Neural progenitor cell (in vitro differentiated cells): ENCODE data around the gene CATSPERB. TPM values are rescaled to one million over a fixed set of nuclear protein-coding genes. Genes with fewer than 3 reads are reported as not detected.

Experiments
- DNase-seq: peaks from one replicate; pipeline ENCODE4 v3.0.0-alpha.2; 2016; ENCODE audit warnings: low spot score
- H2AFZ ChIP-seq: fragments of 200-600 bp; sonication (generic); replicated peaks from 2 replicates; pipeline ENCODE4 v1.6.1; 2016; ENCODE audit warnings: antibody characterized with exemption
- H3F3A ChIP-seq: fragments of 200-600 bp; sonication (generic); 2 replicates; pipeline ENCODE4 v1.6.1; 2016; ENCODE audit warnings: antibody characterized with exemption, low read depth
- H3K27ac ChIP-seq: fragments of 200-600 bp; sonication (generic); 2 replicates; pipeline ENCODE4 v1.5.1; 2016; ENCODE audit warnings: mild to moderate bottlenecking
- H3K27me3 ChIP-seq: fragments of 200-600 bp; sonication (generic); 2 replicates; pipeline ENCODE4 v1.6.1; 2016; ENCODE audit warnings: mild to moderate bottlenecking, moderate library complexity
- H3K36me3 ChIP-seq: fragments of 200-600 bp; sonication (generic); 2 replicates; pipeline ENCODE4 v1.5.1; 2016
- H3K4me1 ChIP-seq: fragments of 200-600 bp; sonication (generic); 2 replicates; pipeline ENCODE4 v1.6.1; 2016; ENCODE audit warnings: mixed run types
- H3K4me2 ChIP-seq: fragments of 200-600 bp; sonication (generic); 2 replicates; pipeline ENCODE4 v1.6.1; 2016
- H3K4me3 ChIP-seq: fragments of 200-600 bp; sonication (generic); 2 replicates; pipeline ENCODE4 v1.5.1; 2016
- H3K79me2 ChIP-seq: fragments of 200-600 bp; sonication (generic); 2 replicates; pipeline ENCODE4 v1.6.1; 2016; ENCODE audit warnings: low read depth
- H3K9ac ChIP-seq: fragments of 200-600 bp; sonication (generic); 2 replicates; pipeline ENCODE4 v1.6.1; 2016
- H3K9me3 ChIP-seq: fragments of 200-600 bp; sonication (generic); 2 replicates; pipeline ENCODE4 v1.5.1; 2016; ENCODE audit warnings: low read depth
- H4K20me1 ChIP-seq: fragments of 200-600 bp; sonication (generic); 2 replicates; pipeline ENCODE4 v1.6.1; 2016; ENCODE audit warnings: low read depth
- H3K27ac Mint-ChIP-seq: 3 replicates; pipeline ENCODE4 v1.8.0; 2021; ENCODE audit warnings: mixed read lengths
- H3K27me3 Mint-ChIP-seq: 2 replicates; pipeline ENCODE4 v1.8.0; 2022; ENCODE audit warnings: low read depth, mild to moderate bottlenecking, inconsistent platforms, moderate library complexity, mixed read lengths; ENCODE audit not compliant: insufficient read depth
- H3K36me3 Mint-ChIP-seq: 3 replicates; pipeline ENCODE4 v1.8.0; 2021; ENCODE audit warnings: mixed read lengths
- H3K4me1 Mint-ChIP-seq: 3 replicates; pipeline ENCODE4 v1.8.0; 2021; ENCODE audit warnings: mixed read lengths
- H3K4me3 Mint-ChIP-seq: 3 replicates; pipeline ENCODE4 v1.8.0; 2021; ENCODE audit warnings: mild to moderate bottlenecking, moderate library complexity, mixed read lengths
- H3K9me3 Mint-ChIP-seq: 3 replicates; pipeline ENCODE4 v1.8.0; 2020; ENCODE audit warnings: mixed read lengths
- EZH2 ChIP-seq: fragments of 200-600 bp; sonication (generic); IDR thresholded peaks from 2 replicates; pipeline ENCODE4 v1.6.1; 2017; ENCODE audit warnings: antibody characterized with exemption, mild to moderate bottlenecking, moderate library complexity
- EZH2phosphoT487 ChIP-seq: fragments of 200-600 bp; sonication (generic); IDR thresholded peaks from 2 replicates; pipeline ENCODE4 v1.6.1; 2017; ENCODE audit warnings: antibody characterized with exemption
- total RNA-seq: library from RNA; depleted of rRNA; stranded (reverse); fragments of >200 nt; gene quantifications from 2 replicates; pipeline ENCODE4 v1.2.3, GENCODE V29; 2015; ENCODE audit warnings: low replicate concordance
- TF ChIP-seq, protein P1 (sequence below): fragments of 200-600 bp; sonication (generic); IDR thresholded peaks from 2 replicates; pipeline ENCODE4 v1.5.1; 2017; ENCODE audit warnings: antibody characterized with exemption, mild to moderate bottlenecking

CATSPERB gene
- total RNA-seq, 1 donor from 2014 or later = not detected

DNA sequence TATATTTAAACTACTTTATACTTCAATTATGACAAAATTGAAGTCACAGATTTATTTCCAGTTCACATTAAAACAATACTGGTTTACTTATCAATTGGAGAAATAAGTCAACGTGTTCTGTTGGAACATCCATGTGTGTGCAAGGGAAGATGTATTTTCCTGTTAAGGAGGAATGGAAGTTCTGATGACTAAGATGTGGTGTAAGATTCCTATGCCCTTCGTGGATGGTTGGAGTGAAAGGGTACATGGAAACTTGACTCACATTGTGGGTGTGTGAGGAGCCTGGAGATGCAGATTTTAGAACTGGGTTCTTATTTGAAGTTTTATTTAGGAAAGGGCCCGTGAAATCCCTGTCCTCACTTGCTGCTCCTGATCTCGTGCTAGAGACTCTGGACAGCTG, 95.3 kb downstream of the CATSPERB start:
- Mint-ChIP-seq H3K4me3 (no peak overlapping the region), H3K27ac (no peak overlapping the region), H3K36me3 (no peaks in the 10 kb centered on the region), H3K4me1 (no peaks in the 10 kb centered on the region), H3K27me3 (no peaks in the 10 kb centered on the region), H3K9me3 (peaks cover 2% of the 10 kb centered on the region)
- Histone ChIP-seq H3K79me2 (no peaks in the 10 kb centered on the region), H3K27ac (no peak overlapping the region), H3K4me2 (no peak overlapping the region), H3K4me1 (no peaks in the 10 kb centered on the region), H3K36me3 (no peaks in the 10 kb centered on the region), H3K9ac (no peak overlapping the region), H2AFZ (no peak overlapping the region), H4K20me1 (no peaks in the 10 kb centered on the region), H3K9me3 (no peaks in the 10 kb centered on the region), H3F3A (no peaks in the 10 kb centered on the region), H3K27me3 (no peaks in the 10 kb centered on the region), H3K4me3 (no peak overlapping the region)
- DNase-seq = no peak
- TF ChIP-seq, protein P1, sequence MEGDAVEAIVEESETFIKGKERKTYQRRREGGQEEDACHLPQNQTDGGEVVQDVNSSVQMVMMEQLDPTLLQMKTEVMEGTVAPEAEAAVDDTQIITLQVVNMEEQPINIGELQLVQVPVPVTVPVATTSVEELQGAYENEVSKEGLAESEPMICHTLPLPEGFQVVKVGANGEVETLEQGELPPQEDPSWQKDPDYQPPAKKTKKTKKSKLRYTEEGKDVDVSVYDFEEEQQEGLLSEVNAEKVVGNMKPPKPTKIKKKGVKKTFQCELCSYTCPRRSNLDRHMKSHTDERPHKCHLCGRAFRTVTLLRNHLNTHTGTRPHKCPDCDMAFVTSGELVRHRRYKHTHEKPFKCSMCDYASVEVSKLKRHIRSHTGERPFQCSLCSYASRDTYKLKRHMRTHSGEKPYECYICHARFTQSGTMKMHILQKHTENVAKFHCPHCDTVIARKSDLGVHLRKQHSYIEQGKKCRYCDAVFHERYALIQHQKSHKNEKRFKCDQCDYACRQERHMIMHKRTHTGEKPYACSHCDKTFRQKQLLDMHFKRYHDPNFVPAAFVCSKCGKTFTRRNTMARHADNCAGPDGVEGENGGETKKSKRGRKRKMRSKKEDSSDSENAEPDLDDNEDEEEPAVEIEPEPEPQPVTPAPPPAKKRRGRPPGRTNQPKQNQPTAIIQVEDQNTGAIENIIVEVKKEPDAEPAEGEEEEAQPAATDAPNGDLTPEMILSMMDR = no peak
- TF ChIP-seq EZH2 (no peak), EZH2phosphoT487 (no peak)

DNA sequence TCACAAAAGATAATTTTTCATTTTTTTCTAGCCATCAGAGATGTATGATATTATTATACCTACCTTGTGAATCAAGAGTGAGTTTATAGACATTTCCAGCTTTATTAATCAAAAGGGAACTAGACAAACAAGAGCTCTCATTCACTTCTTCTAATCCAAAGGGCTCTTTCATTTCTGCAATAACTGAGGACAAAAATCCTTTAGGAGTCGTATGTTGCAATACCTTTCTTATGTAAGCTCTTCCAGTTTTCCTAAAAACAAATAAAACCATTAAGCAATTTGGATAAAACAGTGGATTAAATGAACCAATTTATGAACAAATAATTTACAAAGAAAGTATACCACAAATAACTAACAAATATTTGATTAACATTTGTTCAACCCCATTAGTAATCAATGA, 107.1 kb downstream of the CATSPERB start:
- H3K4me3 ChIP-seq = no peak overlapping the region
- no peak overlapping the region for H3K4me2 ChIP-seq
- Mint-ChIP-seq H3K4me1 (no peaks in the 10 kb centered on the region), H3K9me3 (no peaks in the 10 kb centered on the region), H3K36me3 (no peaks in the 10 kb centered on the region), H3K27ac (no peak overlapping the region), H3K27me3 (no peaks in the 10 kb centered on the region), H3K4me3 (no peak overlapping the region)
- H3K9me3 ChIP-seq = no peaks in the 10 kb centered on the region
- H3K36me3 ChIP-seq = no peaks in the 10 kb centered on the region
- H3K9ac ChIP-seq = no peak overlapping the region
- no peaks in the 10 kb centered on the region for H3K79me2 ChIP-seq
- no peak overlapping the region for H2AFZ ChIP-seq
- DNase-seq = no peak
- TF ChIP-seq EZH2phosphoT487 = no peak
- no peaks in the 10 kb centered on the region for H3K4me1 ChIP-seq
- H3F3A ChIP-seq = no peaks in the 10 kb centered on the region
- H4K20me1 ChIP-seq = no peaks in the 10 kb centered on the region
- H3K27me3 ChIP-seq = no peaks in the 10 kb centered on the region
- H3K27ac ChIP-seq = no peak overlapping the region

GRCh38 chr14:91614187-91614586, 117.7 kb downstream of the CATSPERB start:
- H3K27me3 Mint-ChIP-seq = peaks cover 5% of the 10 kb centered on the region
- Histone ChIP-seq H3K9ac (no peak overlapping the region), H3K9me3 (no peaks in the 10 kb centered on the region), H3K27ac (no peak overlapping the region), H3K79me2 (no peaks in the 10 kb centered on the region), H3K27me3 (no peaks in the 10 kb centered on the region), H3K4me2 (no peak overlapping the region), H4K20me1 (no peaks in the 10 kb centered on the region), H2AFZ (no peak overlapping the region), H3F3A (no peaks in the 10 kb centered on the region), H3K4me3 (no peak overlapping the region), H3K4me1 (no peaks in the 10 kb centered on the region), H3K36me3 (peaks cover 2% of the 10 kb centered on the region)
- DNase-seq = no peak
- no peak overlapping the region for H3K27ac Mint-ChIP-seq
- H3K4me1 Mint-ChIP-seq = no peaks in the 10 kb centered on the region
- TF ChIP-seq EZH2phosphoT487 (no peak), EZH2 (no peak)
- TF ChIP-seq, protein P1 = no peak
- peaks cover 4% of the 10 kb centered on the region for H3K9me3 Mint-ChIP-seq
- no peaks in the 10 kb centered on the region for H3K36me3 Mint-ChIP-seq
- H3K4me3 Mint-ChIP-seq = no peak overlapping the region

DNA sequence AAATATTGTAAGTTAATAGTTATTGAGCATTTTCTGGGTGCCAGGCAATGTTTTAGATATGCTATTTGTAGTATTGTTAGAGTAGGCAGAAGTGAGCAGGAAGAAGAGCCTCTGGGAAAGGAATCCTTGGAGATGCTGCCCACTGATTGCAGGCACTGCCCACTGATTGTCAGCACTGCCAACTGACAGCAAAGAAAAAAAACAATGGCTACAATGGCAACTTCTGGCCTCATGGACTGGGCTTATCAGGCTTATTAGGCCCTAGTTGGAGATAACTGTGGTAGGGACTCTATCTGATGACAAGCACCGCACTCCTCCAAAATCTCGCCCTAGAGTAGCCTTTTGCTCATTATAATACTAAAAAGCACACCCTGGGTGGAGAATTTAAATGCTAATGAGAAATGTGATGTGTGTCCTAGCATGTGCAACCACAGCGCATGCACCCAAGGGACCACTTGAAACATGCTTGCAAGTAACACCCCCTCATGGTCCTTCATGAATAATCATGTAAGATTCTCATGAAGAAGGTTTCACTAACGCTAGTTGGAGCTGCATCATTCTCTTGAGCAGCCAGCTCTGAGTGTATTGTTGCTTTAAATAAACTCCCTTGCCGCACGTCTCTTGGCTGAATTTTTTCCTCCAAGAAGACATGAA, 118.3 kb downstream of the CATSPERB start:
- no peaks in the 10 kb centered on the region for H3K36me3 Mint-ChIP-seq
- Histone ChIP-seq H3K36me3 (peaks cover 2% of the 10 kb centered on the region), H3K4me2 (no peak overlapping the region), H3K79me2 (no peaks in the 10 kb centered on the region), H3K9ac (no peak overlapping the region), H3K4me3 (no peak overlapping the region), H3K27ac (no peak overlapping the region), H3K9me3 (no peaks in the 10 kb centered on the region), H3F3A (no peaks in the 10 kb centered on the region), H3K27me3 (no peaks in the 10 kb centered on the region), H4K20me1 (no peaks in the 10 kb centered on the region), H2AFZ (no peak overlapping the region), H3K4me1 (no peaks in the 10 kb centered on the region)
- H3K27me3 Mint-ChIP-seq = peaks cover 5% of the 10 kb centered on the region
- H3K4me3 Mint-ChIP-seq = no peak overlapping the region
- DNase-seq = no peak
- H3K9me3 Mint-ChIP-seq = peaks cover 4% of the 10 kb centered on the region
- H3K27ac Mint-ChIP-seq = no peak overlapping the region
- no peaks in the 10 kb centered on the region for H3K4me1 Mint-ChIP-seq
- no peak for TF ChIP-seq EZH2phosphoT487
- TF ChIP-seq, protein P1 = no peak
- no peak for TF ChIP-seq EZH2
